ES-I3 (cell line): ENCODE measurements around the gene PLEKHG4.

ENCODE experiments used
- H3K36me3 ChIP-seq: 2 replicates; pipeline ENCODE4 v1.6.1; 2013; ENCODE audit warnings: mild to moderate bottlenecking, low read length, control low read depth, moderate library complexity; ENCODE audit not compliant: insufficient read depth
- H3K4me1 ChIP-seq: 2 replicates; pipeline ENCODE4 v1.6.1; 2013; ENCODE audit warnings: mild to moderate bottlenecking, control low read depth, low read length; ENCODE audit not compliant: insufficient read depth
- H3K9ac ChIP-seq: 2 replicates; pipeline ENCODE4 v1.6.1; 2013; ENCODE audit warnings: low read depth, mild to moderate bottlenecking, low read length, moderate library complexity
- H3K9me3 ChIP-seq: 2 replicates; pipeline ENCODE4 v1.6.1; 2013; ENCODE audit warnings: mild to moderate bottlenecking, low read length, moderate library complexity; ENCODE audit not compliant: control insufficient read depth, insufficient read depth

PLEKHG4 gene

DNA sequence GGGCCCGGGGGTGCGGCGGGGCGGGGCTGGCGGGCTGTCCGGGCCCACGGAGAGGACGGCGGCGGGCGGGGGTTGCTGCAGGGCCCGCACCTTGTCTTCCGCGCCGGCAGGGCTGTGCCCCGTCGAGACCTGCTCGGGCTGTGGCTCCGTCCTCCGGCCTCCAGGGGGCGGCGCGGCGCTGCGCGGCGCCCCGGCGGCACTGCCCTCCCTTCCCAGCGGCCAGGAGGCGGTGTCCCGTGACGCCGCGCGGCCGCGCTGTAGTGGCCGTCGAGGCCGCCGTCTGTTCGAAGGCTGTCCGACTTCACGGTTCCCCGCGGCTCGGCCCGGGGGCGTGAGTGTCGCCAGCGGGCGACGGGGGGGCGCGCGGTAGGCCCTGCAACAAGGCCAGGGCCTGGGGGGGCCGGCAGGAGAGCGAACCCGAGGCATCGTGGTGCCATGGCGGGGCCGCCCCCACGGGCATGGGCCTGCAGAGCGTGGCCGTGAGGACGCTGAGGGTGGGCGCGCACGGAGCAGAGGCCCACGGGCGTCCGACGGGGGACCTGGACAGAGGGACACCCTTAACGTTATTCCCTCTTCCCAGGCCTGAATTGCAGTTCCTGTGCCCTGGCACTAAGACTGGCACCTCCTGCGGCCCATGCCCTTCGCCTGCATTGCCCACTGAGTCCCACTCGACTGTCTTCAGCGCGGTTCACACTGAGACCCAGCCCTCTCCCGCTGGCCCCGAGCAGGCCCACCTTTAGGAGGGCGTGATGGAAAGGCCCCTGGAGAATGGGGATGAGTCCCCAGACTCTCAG, at the start of gene PLEKHG4:
PLEKHG4 (plus strand) TSS at position 237 of the 794 bp plus-strand sequence; CDS start at position 750, 513 bp downstream.
- Histone ChIP-seq H3K4me1 (no peaks in the 10 kb centered on the region; the same call in 1 of the 2 replicates), H3K9me3 (no peaks in the 10 kb centered on the region), H3K36me3 (no peaks in the 10 kb centered on the region), H3K9ac (peak within 1 kb of the TSS; percentile 57)

DNA sequence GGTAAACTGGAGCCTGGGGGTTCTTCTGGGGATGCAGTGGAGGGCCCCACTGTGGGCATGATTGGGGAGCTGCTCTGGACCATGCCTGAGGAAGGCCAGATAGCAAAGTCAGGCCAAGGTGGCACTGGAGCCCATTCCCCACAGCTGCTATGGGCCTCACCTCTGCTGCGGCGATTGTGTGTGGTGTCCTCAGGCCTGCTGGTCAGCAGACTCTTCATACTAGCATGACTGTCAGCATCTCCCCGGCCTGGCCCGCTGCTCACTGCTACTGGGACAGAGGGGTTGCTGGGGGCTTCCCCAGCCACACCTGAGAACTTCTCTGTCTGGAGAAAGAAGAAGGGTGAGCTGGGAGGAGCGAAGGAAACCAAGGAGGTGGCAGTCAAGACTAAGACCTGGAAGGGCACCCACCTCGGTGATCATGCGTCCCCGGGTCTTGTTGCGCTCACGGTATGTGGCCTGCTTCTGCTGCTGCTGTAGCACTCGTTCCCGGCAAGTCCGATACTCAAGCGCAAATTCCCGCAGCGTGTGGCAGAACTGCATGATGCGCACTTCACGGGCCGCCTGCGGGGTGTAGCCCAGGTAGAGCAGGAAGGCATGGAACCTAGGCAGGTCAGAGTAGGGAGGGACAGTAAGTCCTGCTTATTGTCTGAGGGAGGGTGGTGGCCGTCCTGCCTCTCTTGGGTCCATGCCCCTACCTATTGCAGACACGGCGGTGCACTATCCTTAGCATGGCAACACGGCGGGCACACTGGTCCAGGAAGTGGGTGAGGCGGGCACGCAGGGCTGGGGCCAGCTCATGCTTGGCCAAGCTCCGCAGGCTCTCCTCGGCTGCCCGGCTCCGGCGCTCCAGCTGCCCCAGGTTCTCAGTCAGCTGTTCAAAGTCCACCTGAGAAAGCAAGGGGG, 49.2 kb upstream of the PLEKHG4 start:
- Histone ChIP-seq H3K4me1 (no peaks in the 10 kb centered on the region), H3K36me3 (peaks cover 5% of the 10 kb centered on the region; the same call in 1 of the 2 replicates), H3K9ac (no peak overlapping the region), H3K9me3 (no peaks in the 10 kb centered on the region)

- Histone ChIP-seq H3K9me3 (no peaks in the 10 kb centered on the region), H3K9ac (no peak overlapping the region), H3K4me1 (no peaks in the 10 kb centered on the region), H3K36me3 (peaks cover 5% of the 10 kb centered on the region; the same call in 1 of the 2 replicates)
Measured at GRCh38 chr16:67230809-67231660, 48.3 kb upstream of the PLEKHG4 start.

DNA sequence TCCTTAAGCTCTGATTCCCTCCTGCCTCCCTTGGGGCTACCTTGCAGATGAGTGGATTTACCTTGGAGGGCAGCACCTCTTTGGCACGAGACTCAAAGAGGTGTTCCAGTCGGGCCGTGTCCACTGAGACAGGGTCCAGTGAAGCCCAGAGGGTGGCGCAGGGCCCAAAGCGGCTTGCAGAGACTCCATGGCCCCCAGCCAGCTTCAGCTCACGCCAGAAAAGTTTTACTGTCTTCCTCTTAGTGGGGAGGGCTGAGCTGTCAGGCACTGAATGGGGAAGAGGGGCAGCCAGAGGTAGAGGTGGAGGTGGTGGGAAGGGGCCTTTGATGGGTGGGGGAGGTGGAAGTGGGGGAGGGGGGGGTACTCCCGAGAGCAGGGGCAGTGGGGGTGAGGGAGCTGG, 45.7 kb upstream of the PLEKHG4 start:
- H3K9ac ChIP-seq: no peak overlapping the region
- H3K36me3 ChIP-seq: no peaks in the 10 kb centered on the region; the same call in 1 of the 2 replicates
- no peaks in the 10 kb centered on the region; the same call in 1 of the 2 replicates for H3K4me1 ChIP-seq
- no peaks in the 10 kb centered on the region for H3K9me3 ChIP-seq

- Histone ChIP-seq H3K4me1 (no peaks in the 10 kb centered on the region; the same call in 1 of the 2 replicates), H3K9me3 (no peaks in the 10 kb centered on the region), H3K9ac (no peak overlapping the region), H3K36me3 (no peaks in the 10 kb centered on the region; the same call in 1 of the 2 replicates)
Measured at GRCh38 chr16:67234180-67234597, 45.1 kb upstream of the PLEKHG4 start.

DNA sequence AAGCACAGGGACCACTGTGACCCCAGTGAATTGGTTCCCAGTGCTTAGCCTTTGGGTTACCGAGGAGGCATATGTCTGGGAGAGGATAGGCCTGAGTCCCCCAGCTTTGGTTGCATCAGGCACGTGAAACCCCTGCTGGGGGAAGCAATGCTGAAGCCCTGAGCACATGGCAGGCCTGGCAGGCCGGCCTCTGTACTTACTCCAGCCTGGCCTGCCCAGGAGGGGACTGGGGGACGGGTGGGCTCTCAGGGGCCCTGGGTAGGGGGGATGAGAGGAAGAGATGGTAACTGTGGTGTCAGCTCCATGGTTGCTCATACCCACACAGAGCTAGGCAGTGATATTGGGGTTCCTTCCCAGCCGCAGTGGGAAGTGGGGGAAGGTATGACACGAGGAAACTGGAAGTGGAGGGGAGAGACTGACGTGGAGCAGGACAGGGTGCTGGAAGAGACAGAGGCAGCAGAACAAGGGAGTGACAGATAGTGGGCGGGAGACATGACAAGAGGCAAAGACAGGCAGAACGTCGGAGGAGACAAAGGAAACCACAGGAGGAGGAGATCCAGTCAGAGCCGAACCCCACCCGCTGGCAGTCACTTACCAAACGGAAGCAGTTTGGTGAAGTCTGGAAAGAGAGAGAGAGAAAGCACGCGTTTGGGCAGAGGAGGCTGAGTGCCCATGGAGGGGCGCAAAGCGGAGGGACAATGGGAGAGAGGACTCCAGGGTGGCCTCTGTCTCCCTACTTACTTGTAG, 43.3 kb upstream of the PLEKHG4 start:
- H3K9ac ChIP-seq: peak overlapping the region; percentile 45

GRCh38 chr16:67236563-67237395, 42.6 kb upstream of the PLEKHG4 start:
- H3K9ac ChIP-seq: peak overlapping the region; percentile 55
- peaks cover 3% of the 10 kb centered on the region; the same call in 1 of the 2 replicates for H3K36me3 ChIP-seq
- H3K4me1 ChIP-seq: peaks cover 7% of the 10 kb centered on the region
- H3K9me3 ChIP-seq: no peaks in the 10 kb centered on the region

More for the DNA sequence above, 43.3 kb upstream of the PLEKHG4 start:
- H3K4me1 ChIP-seq: no peaks in the 10 kb centered on the region; the same call in 1 of the 2 replicates
- H3K9me3 ChIP-seq: no peaks in the 10 kb centered on the region
- H3K36me3 ChIP-seq: peaks cover 3% of the 10 kb centered on the region; the same call in 1 of the 2 replicates

- H3K4me1 ChIP-seq: peaks cover 8% of the 10 kb centered on the region
- H3K36me3 ChIP-seq: peaks cover 3% of the 10 kb centered on the region; the same call in 1 of the 2 replicates
- peak overlapping the region; percentile 55; the same call in 1 of the 2 replicates for H3K9ac ChIP-seq
- no peaks in the 10 kb centered on the region for H3K9me3 ChIP-seq
Measured at GRCh38 chr16:67237396-67238277, 41.7 kb upstream of the PLEKHG4 start.

DNA sequence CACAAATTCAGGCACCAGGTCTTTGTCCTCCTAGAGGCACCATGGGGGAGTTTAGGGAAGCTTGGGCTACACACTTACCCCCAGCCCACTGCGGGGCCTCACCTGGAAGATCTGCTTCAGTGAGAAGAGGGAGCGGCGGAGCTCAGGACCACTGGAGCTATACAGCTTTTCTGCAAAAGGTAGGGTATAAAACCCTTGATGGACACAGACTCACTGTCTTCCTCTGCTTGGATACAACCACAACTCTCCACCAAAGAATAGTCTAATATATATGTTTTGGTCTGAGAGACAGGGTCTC, 41.1 kb upstream of the PLEKHG4 start:
- peaks cover 3% of the 10 kb centered on the region; the same call in 1 of the 2 replicates for H3K36me3 ChIP-seq
- H3K9me3 ChIP-seq: no peaks in the 10 kb centered on the region
- H3K4me1 ChIP-seq: peaks cover 8% of the 10 kb centered on the region

GRCh38 chr16:67238806-67239470, 40.4 kb upstream of the PLEKHG4 start:
- peaks cover 3% of the 10 kb centered on the region; the same call in 1 of the 2 replicates for H3K36me3 ChIP-seq
- peaks cover 13% of the 10 kb centered on the region for H3K4me1 ChIP-seq
- no peak overlapping the region for H3K9ac ChIP-seq

More for the DNA sequence above, 41.1 kb upstream of the PLEKHG4 start:
- H3K9ac ChIP-seq: no peak overlapping the region

DNA sequence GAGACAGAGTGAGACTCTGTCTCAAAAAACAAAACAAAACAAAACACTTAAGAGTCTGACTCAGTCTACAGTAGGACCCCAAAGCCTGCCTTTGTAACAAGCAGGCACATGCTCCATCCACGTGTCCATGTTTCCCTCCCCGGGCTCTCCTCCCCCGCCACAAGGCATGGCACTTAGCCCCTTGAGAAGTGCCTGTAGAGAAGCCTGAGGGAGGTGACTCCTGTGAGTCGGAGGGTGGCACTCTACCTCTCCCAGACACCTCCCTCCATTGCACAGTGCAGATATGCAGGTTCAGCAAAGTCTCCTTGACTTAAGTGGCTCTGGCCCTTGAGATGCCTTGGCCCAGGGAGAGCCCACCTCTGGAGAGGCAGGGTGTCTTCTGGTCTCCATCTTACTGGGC, 38.8 kb upstream of the PLEKHG4 start:
- no peak overlapping the region for H3K9ac ChIP-seq
- H3K9me3 ChIP-seq: no peaks in the 10 kb centered on the region
- peaks cover 3% of the 10 kb centered on the region; the same call in 1 of the 2 replicates for H3K36me3 ChIP-seq
- peaks cover 28% of the 10 kb centered on the region for H3K4me1 ChIP-seq

More at GRCh38 chr16:67238806-67239470, 40.4 kb upstream of the PLEKHG4 start:
- no peaks in the 10 kb centered on the region for H3K9me3 ChIP-seq
